HepG2 (cell line): ENCODE data around the gene KDM4D.

Source experiments
- EP300 ChIP-seq, 3 experiments: sonication (generic) in 1 of 3; formaldehyde crosslinking in 1 of 3; IDR thresholded peaks; 2 replicates each; pipeline versions ENCODE4 v1.5.1 to v1.6.1; 2011 to 2020; ENCODE audit warnings: low read depth in 2 of 3, low read length in 2 of 3, borderline replicate concordance in 1 of 3, improper control_type of control experiment in 1 of 3, mild to moderate bottlenecking in 1 of 3, missing genetic modification reagents in 1 of 3, moderate library complexity in 1 of 3
- GTF2F1 ChIP-seq: fragments of 150-350 bp; IDR thresholded peaks from 2 replicates; pipeline ENCODE4 v1.6.1; 2014; ENCODE audit warnings: low read length
- IKZF1 ChIP-seq: fragments of 450-650 bp; IDR thresholded peaks from 2 replicates; pipeline ENCODE4 v1.7.1; 2016
- KDM1A ChIP-seq: IDR thresholded peaks from 2 replicates; pipeline ENCODE4 v1.6.1; 2016; ENCODE audit warnings: missing compliant biosample characterization
- TAF1 ChIP-seq: sonication (generic); formaldehyde crosslinking; IDR thresholded peaks from 2 replicates; pipeline ENCODE4 v1.4.0; 2020; ENCODE audit warnings: missing genetic modification reagents
- ZNF484 ChIP-seq: sonication (generic); formaldehyde crosslinking; IDR thresholded peaks from 2 replicates; pipeline ENCODE4 v1.5.1; 2020; ENCODE audit warnings: mild to moderate bottlenecking, low read depth, missing genetic modification reagents, borderline replicate concordance
- TF ChIP-seq, protein P1 (sequence below), 2 experiments: sonication (generic) in 1 of 2; formaldehyde crosslinking in 1 of 2; IDR thresholded peaks; 2 replicates each; pipeline versions ENCODE4 v1.5.1 to v1.6.1; 2011 to 2020; ENCODE audit warnings: borderline replicate concordance in 1 of 2, low read depth in 1 of 2, low read length in 1 of 2, mild to moderate bottlenecking in 1 of 2, missing genetic modification reagents in 1 of 2, moderate library complexity in 1 of 2

DNA sequence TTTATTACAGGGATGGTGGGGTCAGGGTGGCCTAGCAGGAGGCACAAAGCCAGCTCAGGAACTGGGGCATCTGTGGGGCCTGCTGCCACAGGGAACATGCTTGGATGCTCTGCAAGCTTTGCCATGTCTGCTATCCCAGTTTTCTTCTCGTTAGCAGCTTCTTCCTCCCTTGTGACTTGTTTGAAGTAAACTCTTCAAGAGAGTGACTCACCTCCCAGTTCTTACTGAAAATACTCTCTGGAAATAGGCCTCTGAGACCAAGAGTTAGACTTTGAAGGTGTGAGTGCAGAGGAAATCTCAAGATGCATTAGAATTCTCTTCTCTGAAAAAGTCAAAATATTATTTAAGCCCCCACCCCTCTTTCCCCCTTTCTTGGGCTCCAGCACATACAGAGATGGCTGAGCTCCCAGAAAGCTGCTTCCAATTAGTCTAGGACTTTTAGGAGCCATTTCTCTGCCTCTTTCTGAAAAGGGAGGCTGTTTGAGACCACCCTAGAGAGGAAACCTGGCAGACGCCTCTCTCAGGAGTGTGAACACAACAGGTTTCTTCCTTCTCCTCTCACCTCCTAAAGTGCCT lies 15.3 kb upstream of the KDM4D start:
- TF ChIP-seq TAF1 (CRISPR knock-in tag) (no peak), GTF2F1 (no peak), KDM1A (no peak), ZNF484 (no peak), EP300 (IDR thresholded peaks at IDR 0.05; ENCODE audit: low read depth in 2 of 2, low read length in 2 of 2) (no peak), EP300 (CRISPR knock-in tag; IDR thresholded peaks at IDR 0.05; ENCODE audit: borderline replicate concordance) (no peak), IKZF1 (no peak)
- TF ChIP-seq, protein P1, sequence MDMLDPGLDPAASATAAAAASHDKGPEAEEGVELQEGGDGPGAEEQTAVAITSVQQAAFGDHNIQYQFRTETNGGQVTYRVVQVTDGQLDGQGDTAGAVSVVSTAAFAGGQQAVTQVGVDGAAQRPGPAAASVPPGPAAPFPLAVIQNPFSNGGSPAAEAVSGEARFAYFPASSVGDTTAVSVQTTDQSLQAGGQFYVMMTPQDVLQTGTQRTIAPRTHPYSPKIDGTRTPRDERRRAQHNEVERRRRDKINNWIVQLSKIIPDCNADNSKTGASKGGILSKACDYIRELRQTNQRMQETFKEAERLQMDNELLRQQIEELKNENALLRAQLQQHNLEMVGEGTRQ (IDR thresholded peaks at IDR 0.05; ENCODE audit: low read depth, low read length): no peak
- TF ChIP-seq, protein P1 (CRISPR knock-in tag; IDR thresholded peaks at IDR 0.05; ENCODE audit: borderline replicate concordance): no peak
